Measurements from ENCODE around the gene AK2. TPM values are rescaled to one million over a fixed set of nuclear protein-coding genes. Genes with fewer than 3 reads are reported as not detected.

Gene AK2
- total and polyA plus RNA-seq, 4 donors = 34.2 to 181 (median 115) TPM

- peaks cover 0 to 8% (median 5%) of the 10 kb centered on the region in 4 donors for H3K4me1 ChIP-seq (ENCODE audit: control insufficient read depth in 4 of 4, insufficient read depth in 4 of 4, low read length in 3 of 4)
- WGBS = 95% methylated on average over 5 of the region's 5 CpGs
- no peaks in the 10 kb centered on the region for H3K9me3 ChIP-seq (ENCODE audit: control insufficient read depth in 4 of 4, low read length in 3 of 4)
- no peak overlapping the region for H3K4me3 ChIP-seq (ENCODE audit: low read depth in 1 of 3, low read length in 3 of 3)
- no peak for DNase-seq (ENCODE audit: low spot score)
- no peak for TF ChIP-seq YY1 (IDR thresholded peaks at IDR 0.05)
- no peak for TF ChIP-seq JUND (IDR thresholded peaks at IDR 0.05)
- no peak for TF ChIP-seq NR2F2 (IDR thresholded peaks at IDR 0.05)
- no peak for TF ChIP-seq ATF3 (IDR thresholded peaks at IDR 0.05)
- no peak for TF ChIP-seq GABPA (IDR thresholded peaks at IDR 0.05 in 1 of 2, conservative IDR thresholded peaks at IDR 0.05 in 1 of 2)
- no peak for TF ChIP-seq CTCF (IDR thresholded peaks at IDR 0.05; ENCODE audit: low read depth, low read length, missing input control)
- TF ChIP-seq FOXA2 (IDR thresholded peaks at IDR 0.05) = no peak
- TF ChIP-seq RXRA (IDR thresholded peaks at IDR 0.05) = no peak
- TF ChIP-seq RAD21 (IDR thresholded peaks at IDR 0.05) = no peak
- TF ChIP-seq FOXA1 (IDR thresholded peaks at IDR 0.05) = no peak
- TF ChIP-seq SP1 (IDR thresholded peaks at IDR 0.05) = no peak
- TF ChIP-seq HNF4G (IDR thresholded peaks at IDR 0.05) = no peak
- no peak for TF ChIP-seq MAX (IDR thresholded peaks at IDR 0.05)
- no peak overlapping the region for H3K9ac ChIP-seq (ENCODE audit: low read depth in 1 of 2, low read length in 2 of 2)
- H3K36me3 ChIP-seq (ENCODE audit: control insufficient read depth in 4 of 4, insufficient read depth in 3 of 4, low read depth in 1 of 4, low read length in 3 of 4) = no peaks in the 10 kb centered on the region
- H3K27me3 ChIP-seq (ENCODE audit: control insufficient read depth in 4 of 4, insufficient read depth in 4 of 4, low read length in 3 of 4) = no peaks in the 10 kb centered on the region
- peak overlapping the region; percentile 21 to 59 for H3K27ac ChIP-seq (ENCODE audit: low read depth in 1 of 2, low read length in 2 of 2)
Measured at GRCh38 chr1:32991386-32991785, 45.3 kb downstream of the AK2 start.

GRCh38 chr1:32990887-32991286 lies 45.8 kb downstream of the AK2 start:
- Histone ChIP-seq H3K27ac (ENCODE audit: low read depth in 1 of 2, low read length in 2 of 2) (no peak overlapping the region), H3K27me3 (ENCODE audit: control insufficient read depth in 4 of 4, insufficient read depth in 4 of 4, low read length in 3 of 4) (no peaks in the 10 kb centered on the region), H3K36me3 (ENCODE audit: control insufficient read depth in 4 of 4, insufficient read depth in 3 of 4, low read depth in 1 of 4, low read length in 3 of 4) (no peaks in the 10 kb centered on the region), H3K9ac (ENCODE audit: low read depth in 1 of 2, low read length in 2 of 2) (no peak overlapping the region), H3K4me3 (ENCODE audit: low read depth in 1 of 3, low read length in 3 of 3) (no peak overlapping the region), H3K4me1 (ENCODE audit: control insufficient read depth in 4 of 4, insufficient read depth in 4 of 4, low read length in 3 of 4) (peaks cover 0 to 8% (median 5%) of the 10 kb centered on the region in 4 donors), H3K9me3 (ENCODE audit: control insufficient read depth in 4 of 4, low read length in 3 of 4) (no peaks in the 10 kb centered on the region)
- no peak for TF ChIP-seq HNF4A (conservative IDR thresholded peaks at IDR 0.05)
- no peak for TF ChIP-seq ZBTB33 (IDR thresholded peaks at IDR 0.05)
- TF ChIP-seq NR2F2 (IDR thresholded peaks at IDR 0.05) = no peak
- TF ChIP-seq CTCF (IDR thresholded peaks at IDR 0.05; ENCODE audit: low read depth, low read length, missing input control) = no peak
- no peak for TF ChIP-seq RXRA (IDR thresholded peaks at IDR 0.05)
- TF ChIP-seq MAX (IDR thresholded peaks at IDR 0.05) = no peak
- TF ChIP-seq TAF1 (conservative IDR thresholded peaks at IDR 0.05) = no peak
- TF ChIP-seq YY1 (IDR thresholded peaks at IDR 0.05) = no peak
- TF ChIP-seq ATF3 (IDR thresholded peaks at IDR 0.05) = no peak
- no peak for TF ChIP-seq FOXA2 (IDR thresholded peaks at IDR 0.05)
- no peak for TF ChIP-seq GABPA (IDR thresholded peaks at IDR 0.05 in 1 of 2, conservative IDR thresholded peaks at IDR 0.05 in 1 of 2)
- no peak for TF ChIP-seq REST (IDR thresholded peaks at IDR 0.05)
- TF ChIP-seq HNF4G (IDR thresholded peaks at IDR 0.05) = no peak
- TF ChIP-seq JUND (IDR thresholded peaks at IDR 0.05) = no peak
- TF ChIP-seq SP1 (IDR thresholded peaks at IDR 0.05) = no peak
- TF ChIP-seq RAD21 (IDR thresholded peaks at IDR 0.05) = no peak
- no peak for TF ChIP-seq FOXA1 (IDR thresholded peaks at IDR 0.05)
- TF ChIP-seq EGR1 (IDR thresholded peaks at IDR 0.05; ENCODE audit: low read depth in 2 of 2) = no peak
- no peak for DNase-seq (ENCODE audit: low spot score)
- WGBS = 97% methylated on average over 5 of the region's 5 CpGs
